Measurements from ENCODE around the gene KRTAP10-11.

The KRTAP10-11 gene

GRCh38 chr21:44681152-44681551, 34.9 kb downstream of the KRTAP10-11 start:
- Histone ChIP-seq H3K27me3 (ENCODE audit: control insufficient read depth, low read length) (peaks cover 3% of the 10 kb centered on the region), H4K20me1 (ENCODE audit: control insufficient read depth, insufficient read depth, low read depth, low read length) (no peaks in the 10 kb centered on the region), H3K4me3 (ENCODE audit: low read length) (no peak overlapping the region), H3K9me2 (replicated peaks; ENCODE audit: control insufficient read depth, low read length) (no peaks in the 10 kb centered on the region), H3K27ac (ENCODE audit: low read depth, low read length) (no peak overlapping the region), H3K4me2 (ENCODE audit: low read length) (no peak overlapping the region), H3F3A (ENCODE audit: control insufficient read depth, insufficient read depth) (no peaks in the 10 kb centered on the region), H3K4me1 (ENCODE audit: control insufficient read depth, low read length) (no peaks in the 10 kb centered on the region), H3K9me3 (ENCODE audit: control insufficient read depth, insufficient read depth, low read length) (no peaks in the 10 kb centered on the region), H3K36me3 (ENCODE audit: control insufficient read depth, low read length) (no peaks in the 10 kb centered on the region), H3K79me2 (ENCODE audit: control insufficient read depth, low read length) (no peaks in the 10 kb centered on the region)
- TF ChIP-seq CTCF (IDR thresholded peaks at IDR 0.05; ENCODE audit: low read depth, low read length, poor library complexity, severe bottlenecking) (no peak), EZH2phosphoT487 (IDR thresholded peaks at IDR 0.05; ENCODE audit: borderline replicate concordance, low read length) (no peak)

GRCh38 chr21:44681861-44682579, 35.8 kb downstream of the KRTAP10-11 start, which contains the start of gene KRTAP12-1:
Gene KRTAP12-1, minus strand, starts transcription at chr21:44682163. Its CDS starts 40 bp downstream, at chr21:44682123.
- no peak within 1 kb of the TSS for H3K4me2 ChIP-seq (ENCODE audit: low read length)
- no peaks in the 10 kb centered on the region for H3K9me2 ChIP-seq (replicated peaks; ENCODE audit: control insufficient read depth, low read length)
- H3K4me1 ChIP-seq (ENCODE audit: control insufficient read depth, low read length), result no peaks in the 10 kb centered on the region
- no peaks in the 10 kb centered on the region for H3F3A ChIP-seq (ENCODE audit: control insufficient read depth, insufficient read depth)
- H3K4me3 ChIP-seq (ENCODE audit: low read length), result no peak within 1 kb of the TSS
- no peaks in the 10 kb centered on the region for H3K36me3 ChIP-seq (ENCODE audit: control insufficient read depth, low read length)
- H3K27ac ChIP-seq (ENCODE audit: low read depth, low read length), result no peak within 1 kb of the TSS
- H3K27me3 ChIP-seq (ENCODE audit: control insufficient read depth, low read length), result peaks cover 3% of the 10 kb centered on the region
- H3K79me2 ChIP-seq (ENCODE audit: control insufficient read depth, low read length), result no peaks in the 10 kb centered on the region
- no peaks in the 10 kb centered on the region for H4K20me1 ChIP-seq (ENCODE audit: control insufficient read depth, insufficient read depth, low read depth, low read length)
- no peaks in the 10 kb centered on the region for H3K9me3 ChIP-seq (ENCODE audit: control insufficient read depth, insufficient read depth, low read length)
- no peak for TF ChIP-seq EZH2phosphoT487 (IDR thresholded peaks at IDR 0.05; ENCODE audit: borderline replicate concordance, low read length)
- TF ChIP-seq CTCF (IDR thresholded peaks at IDR 0.05; ENCODE audit: low read depth, low read length, poor library complexity, severe bottlenecking), result no peak

GRCh38 chr21:44682580-44683151, 36.5 kb downstream of the KRTAP10-11 start:
- Histone ChIP-seq H3K27ac (ENCODE audit: low read depth, low read length) (no peak overlapping the region), H3K4me3 (ENCODE audit: low read length) (no peak overlapping the region), H3K79me2 (ENCODE audit: control insufficient read depth, low read length) (no peaks in the 10 kb centered on the region), H3K9me2 (replicated peaks; ENCODE audit: control insufficient read depth, low read length) (no peaks in the 10 kb centered on the region), H4K20me1 (ENCODE audit: control insufficient read depth, insufficient read depth, low read depth, low read length) (no peaks in the 10 kb centered on the region), H3K27me3 (ENCODE audit: control insufficient read depth, low read length) (peaks cover 3% of the 10 kb centered on the region), H3F3A (ENCODE audit: control insufficient read depth, insufficient read depth) (no peaks in the 10 kb centered on the region), H3K4me2 (ENCODE audit: low read length) (no peak overlapping the region), H3K4me1 (ENCODE audit: control insufficient read depth, low read length) (no peaks in the 10 kb centered on the region), H3K9me3 (ENCODE audit: control insufficient read depth, insufficient read depth, low read length) (no peaks in the 10 kb centered on the region), H3K36me3 (ENCODE audit: control insufficient read depth, low read length) (no peaks in the 10 kb centered on the region)
- no peak for TF ChIP-seq CTCF (IDR thresholded peaks at IDR 0.05; ENCODE audit: low read depth, low read length, poor library complexity, severe bottlenecking)
- TF ChIP-seq EZH2phosphoT487 (IDR thresholded peaks at IDR 0.05; ENCODE audit: borderline replicate concordance, low read length), result no peak
